Spleen (tissue), 7 donors: Measurements from ENCODE around the gene MN1.

Experiments used
- CTCF ChIP-seq, 11 experiments: fragments of 200-600 bp in 7 of 11; fragments of 450-650 bp in 4 of 11; sonication (generic) in 4 of 11; IDR thresholded peaks in 8 of 11; conservative IDR thresholded peaks in 3 of 11; 1 replicate in 7 of 11; 2 replicates in 4 of 11; pipeline versions ENCODE4 v1.4.0 to v1.8.0; 2016 to 2021; ENCODE audit warnings: antibody characterized with exemption in 11 of 11, inconsistent platforms in 4 of 11, mild to moderate bottlenecking in 1 of 11
- POLR2A ChIP-seq, 3 donors: fragments of 450-650 bp; IDR thresholded peaks; one replicate each; pipeline ENCODE4 v1.5.1; 2017; ENCODE audit warnings: antibody characterized with exemption in 3 of 3, mild to moderate bottlenecking in 1 of 3
- POLR2AphosphoS5 ChIP-seq, 3 donors: sonication (generic); formaldehyde crosslinking; IDR thresholded peaks; one replicate each; pipeline ENCODE4 v1.5.1; 2017; ENCODE audit warnings: antibody characterized with exemption in 3 of 3
- donor health status: DM: no; HTN: no; CAD: no; lungs with moderate emphysema.
- donor health status: DM: no; HTN: no; CAD: no.
- donor health status: DM: no; HTN: no; CAD: no.

- TF ChIP-seq CTCF (IDR thresholded peaks at IDR 0.05 in 8 of 11, conservative IDR thresholded peaks at IDR 0.05 in 3 of 11) (no peak), POLR2A (IDR thresholded peaks at IDR 0.05) (no peak), POLR2AphosphoS5 (IDR thresholded peaks at IDR 0.05) (no peak)
Observed at GRCh38 chr22:27719535-27720227, 81.9 kb downstream of the MN1 start.
